Measurements from ENCODE around the gene C3orf52.
"Not testable (repeated sequence)": the region's sequence is repeated elsewhere in the genome, so short reads cannot be mapped to it uniquely, and the experiment has no call there.

C3orf52 gene

GRCh38 chr3:112086076-112086854 is at the start of gene C3orf52:
TSS of gene C3orf52 (plus strand) at chr3:112086389. CDS start at chr3:112086408, 19 bp downstream.
- H3K4me3 ChIP-seq (ENCODE audit: low read length): peak within 1 kb of the TSS; percentile 54; the same call in 1 of the 2 replicates
- TF ChIP-seq ZNF274 (IDR thresholded peaks at IDR 0.05; ENCODE audit: low read depth, low read length): no peak

GRCh38 chr3:112037194-112037593 is 49.0 kb upstream of the C3orf52 start:
- not testable (repeated sequence) for H3K4me3 ChIP-seq (ENCODE audit: low read length)

GRCh38 chr3:112038863-112039262 is 47.3 kb upstream of the C3orf52 start:
- TF ChIP-seq ZNF274 (IDR thresholded peaks at IDR 0.05; ENCODE audit: low read depth, low read length): no peak
- H3K4me3 ChIP-seq (ENCODE audit: low read length): no peak overlapping the region

- TF ChIP-seq ZNF274 (IDR thresholded peaks at IDR 0.05; ENCODE audit: low read depth, low read length): no peak
- no peak overlapping the region for H3K4me3 ChIP-seq (ENCODE audit: low read length)
Observed at GRCh38 chr3:112041321-112041720, 44.9 kb upstream of the C3orf52 start.

- H3K4me3 ChIP-seq (ENCODE audit: low read length): no peak overlapping the region
- no peak for TF ChIP-seq ZNF274 (IDR thresholded peaks at IDR 0.05; ENCODE audit: low read depth, low read length)
Observed at GRCh38 chr3:112042842-112043280, 43.3 kb upstream of the C3orf52 start.

- TF ChIP-seq ZNF274 (IDR thresholded peaks at IDR 0.05; ENCODE audit: low read depth, low read length): no peak
- H3K4me3 ChIP-seq (ENCODE audit: low read length): no peak overlapping the region
Observed at GRCh38 chr3:112043621-112044201, 42.5 kb upstream of the C3orf52 start.

GRCh38 chr3:112046599-112046998 is 39.6 kb upstream of the C3orf52 start:
- no peak overlapping the region for H3K4me3 ChIP-seq (ENCODE audit: low read length)
- TF ChIP-seq ZNF274 (IDR thresholded peaks at IDR 0.05; ENCODE audit: low read depth, low read length): no peak

GRCh38 chr3:112047264-112047663 is 38.9 kb upstream of the C3orf52 start:
- no peak overlapping the region for H3K4me3 ChIP-seq (ENCODE audit: low read length)
- no peak for TF ChIP-seq ZNF274 (IDR thresholded peaks at IDR 0.05; ENCODE audit: low read depth, low read length)

- H3K4me3 ChIP-seq (ENCODE audit: low read length): no peak overlapping the region
- no peak for TF ChIP-seq ZNF274 (IDR thresholded peaks at IDR 0.05; ENCODE audit: low read depth, low read length)
Observed at GRCh38 chr3:112048911-112049310, 37.3 kb upstream of the C3orf52 start.

GRCh38 chr3:112053229-112053628 is 33.0 kb upstream of the C3orf52 start:
- TF ChIP-seq ZNF274 (IDR thresholded peaks at IDR 0.05; ENCODE audit: low read depth, low read length): no peak
- no peak overlapping the region for H3K4me3 ChIP-seq (ENCODE audit: low read length)

GRCh38 chr3:112056451-112056929 is 29.7 kb upstream of the C3orf52 start:
- TF ChIP-seq ZNF274 (IDR thresholded peaks at IDR 0.05; ENCODE audit: low read depth, low read length): no peak
- no peak overlapping the region for H3K4me3 ChIP-seq (ENCODE audit: low read length)

- no peak for TF ChIP-seq ZNF274 (IDR thresholded peaks at IDR 0.05; ENCODE audit: low read depth, low read length)
- no peak overlapping the region for H3K4me3 ChIP-seq (ENCODE audit: low read length)
Observed at GRCh38 chr3:112059497-112059896, 26.7 kb upstream of the C3orf52 start.

GRCh38 chr3:112061152-112061551 is 25.0 kb upstream of the C3orf52 start:
- TF ChIP-seq ZNF274 (IDR thresholded peaks at IDR 0.05; ENCODE audit: low read depth, low read length): no peak

GRCh38 chr3:112072387-112073060 is 13.7 kb upstream of the C3orf52 start:
- H3K4me3 ChIP-seq (ENCODE audit: low read length): not testable (repeated sequence)

More at GRCh38 chr3:112061152-112061551, 25.0 kb upstream of the C3orf52 start:
- H3K4me3 ChIP-seq (ENCODE audit: low read length): no peak overlapping the region

GRCh38 chr3:112074006-112074405 is 12.2 kb upstream of the C3orf52 start:
- TF ChIP-seq ZNF274 (IDR thresholded peaks at IDR 0.05; ENCODE audit: low read depth, low read length): no peak
- H3K4me3 ChIP-seq (ENCODE audit: low read length): no peak overlapping the region
